ENCODE data around the gene PLCB4.

The PLCB4 gene

DNA sequence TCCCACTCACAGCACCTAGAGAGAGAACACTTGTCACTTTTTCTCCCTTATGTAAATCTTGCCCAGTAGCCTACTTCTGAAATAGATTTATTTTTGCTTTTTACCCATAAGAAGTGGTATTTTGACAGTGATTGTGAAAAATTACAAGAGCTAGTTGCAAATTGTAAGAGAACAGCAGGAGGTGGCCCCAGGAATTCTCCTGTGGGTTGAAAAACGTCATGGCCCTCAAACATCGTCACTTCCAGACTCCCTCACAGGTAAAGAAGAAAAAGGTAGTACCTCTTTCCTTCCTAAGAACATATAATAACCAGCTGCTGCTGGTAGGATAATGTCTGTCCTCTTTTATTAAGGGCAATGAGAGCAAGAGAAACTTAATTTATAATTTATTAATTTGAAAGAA, 376.0 kb downstream of the PLCB4 start:
- no peak for DNase-seq (ENCODE audit: low read depth in 2 of 2)

DNA sequence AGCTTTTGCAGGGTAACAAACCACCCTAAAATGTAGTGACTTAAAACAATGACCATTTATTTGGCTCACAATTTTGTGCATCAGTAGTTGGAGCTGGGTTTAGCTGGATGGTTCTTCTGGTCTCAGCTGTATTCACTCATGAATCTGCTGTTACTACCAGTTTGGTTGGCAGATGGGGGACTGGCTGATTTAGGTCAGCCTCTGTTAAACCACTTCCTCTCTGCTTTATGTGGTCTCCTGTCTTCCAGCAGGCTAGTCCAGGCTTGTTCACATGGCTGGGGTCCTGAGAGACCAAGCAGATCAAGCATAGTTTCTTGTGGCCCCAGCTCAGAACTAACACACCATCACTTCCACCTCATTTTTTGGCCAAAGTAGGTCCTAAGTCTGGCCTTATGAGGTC, 378.3 kb downstream of the PLCB4 start:
- DNase-seq (ENCODE audit: low read depth in 2 of 2): no peak

DNA sequence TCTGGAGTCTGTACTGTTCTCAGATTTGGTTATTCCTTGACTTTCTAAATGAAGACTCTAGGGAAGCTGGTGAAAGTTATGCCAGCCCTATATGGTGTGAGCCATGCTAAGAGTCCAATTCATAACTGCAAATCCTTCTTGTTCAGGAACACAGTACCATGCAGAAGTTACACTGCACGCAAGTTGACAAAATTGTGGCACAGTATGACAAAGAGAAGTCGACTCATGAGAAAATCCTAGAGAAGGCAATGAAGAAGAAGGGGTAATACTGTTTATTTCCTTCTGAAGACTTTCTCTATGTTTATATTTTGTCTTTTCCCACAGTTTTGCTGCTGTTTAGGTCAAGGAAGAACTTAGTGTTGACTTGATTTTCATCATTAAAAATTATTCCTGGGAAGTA, 384.3 kb downstream of the PLCB4 start:
- DNase-seq (ENCODE audit: low read depth in 2 of 2): no peak

DNA sequence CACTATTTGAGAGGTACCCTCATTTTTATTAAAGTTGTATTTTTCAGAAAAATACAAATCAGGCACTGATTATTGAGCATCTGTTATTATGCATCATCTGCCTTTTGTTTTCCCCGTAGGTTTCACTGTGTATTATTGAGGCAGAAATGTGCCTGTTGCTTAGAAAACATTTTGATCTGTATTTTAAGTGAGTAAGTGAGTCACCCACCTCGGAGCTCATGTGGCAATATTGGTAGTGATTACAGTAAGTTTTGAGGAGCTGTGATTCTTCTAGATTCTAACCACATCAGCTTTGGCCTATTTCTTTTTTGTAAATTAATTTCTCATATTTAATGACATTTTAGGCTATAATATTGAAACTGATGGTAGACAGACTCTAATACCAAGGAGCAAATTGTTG, 385.9 kb downstream of the PLCB4 start:
- DNase-seq (ENCODE audit: low read depth in 2 of 2): no peak

DNA sequence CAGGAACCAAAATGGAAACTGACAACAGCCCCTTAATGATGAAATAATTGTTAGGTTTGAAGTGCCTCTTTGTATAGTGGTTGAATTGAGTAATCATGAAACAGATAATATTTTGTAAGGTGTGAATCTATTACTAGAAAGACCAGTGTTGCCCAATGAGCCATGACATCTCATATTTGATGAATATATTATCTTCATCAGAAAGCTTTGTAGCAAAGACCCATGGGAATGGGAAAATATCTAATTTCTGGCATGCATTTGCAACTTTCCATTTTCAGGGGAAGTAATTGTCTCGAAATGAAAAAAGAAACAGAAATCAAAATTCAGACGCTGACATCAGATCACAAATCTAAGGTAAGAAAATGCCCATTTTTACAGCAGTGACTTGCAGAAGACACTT, 388.2 kb downstream of the PLCB4 start:
- DNase-seq (ENCODE audit: low read depth in 2 of 2): no peak

DNA sequence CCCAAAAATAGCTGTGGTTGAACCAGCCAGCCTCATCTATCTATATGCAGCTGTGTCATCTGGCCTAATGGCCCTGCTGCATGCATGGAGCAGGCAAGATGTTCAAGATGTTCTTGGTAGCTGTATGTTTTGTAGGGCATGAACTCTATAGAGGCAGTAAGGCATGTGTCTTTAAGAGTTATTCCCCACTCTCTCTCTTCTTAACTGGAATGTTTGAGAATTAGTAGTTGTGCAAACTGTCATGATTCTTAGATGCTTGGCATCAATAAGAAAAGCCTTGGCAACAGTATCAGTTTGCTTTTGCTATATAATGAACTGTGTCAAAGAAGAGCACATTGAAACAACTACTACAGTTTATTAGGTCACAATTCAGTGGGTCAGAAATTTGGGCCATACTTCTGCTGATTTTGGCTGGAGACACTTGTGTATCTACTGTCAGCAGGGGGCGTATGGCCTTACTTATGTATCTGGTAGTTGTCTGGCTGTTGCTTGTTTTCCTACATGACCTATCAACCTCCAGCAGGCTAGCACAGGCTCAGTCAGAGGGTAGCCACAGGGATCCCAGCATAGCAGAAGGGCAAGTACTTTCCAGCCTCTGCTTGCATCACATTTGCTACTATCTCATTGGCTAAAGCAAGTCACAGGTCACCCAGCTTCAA, 389.4 kb downstream of the PLCB4 start:
- DNase-seq (ENCODE audit: low read depth in 2 of 2): no peak

DNA sequence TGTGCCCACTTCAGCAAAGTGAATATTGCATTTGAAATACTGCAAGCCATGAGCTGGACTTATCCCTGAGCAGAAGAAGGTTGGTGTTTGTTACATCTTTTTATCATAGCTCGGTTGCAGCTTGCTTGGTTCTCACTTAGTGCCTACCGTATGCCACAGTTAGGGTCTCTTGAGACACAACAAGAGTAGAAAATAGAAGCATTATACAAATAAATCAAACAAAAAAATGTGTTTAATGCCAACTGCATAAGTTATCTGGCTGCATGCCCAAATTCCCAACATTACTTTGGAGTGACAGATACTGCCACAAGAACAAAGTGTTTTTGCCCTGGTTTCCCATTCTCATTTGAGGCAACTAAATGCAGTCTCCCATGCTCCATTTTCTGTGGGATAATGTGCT, 391.6 kb downstream of the PLCB4 start:
- no peak for DNase-seq (ENCODE audit: low read depth in 2 of 2)

DNA sequence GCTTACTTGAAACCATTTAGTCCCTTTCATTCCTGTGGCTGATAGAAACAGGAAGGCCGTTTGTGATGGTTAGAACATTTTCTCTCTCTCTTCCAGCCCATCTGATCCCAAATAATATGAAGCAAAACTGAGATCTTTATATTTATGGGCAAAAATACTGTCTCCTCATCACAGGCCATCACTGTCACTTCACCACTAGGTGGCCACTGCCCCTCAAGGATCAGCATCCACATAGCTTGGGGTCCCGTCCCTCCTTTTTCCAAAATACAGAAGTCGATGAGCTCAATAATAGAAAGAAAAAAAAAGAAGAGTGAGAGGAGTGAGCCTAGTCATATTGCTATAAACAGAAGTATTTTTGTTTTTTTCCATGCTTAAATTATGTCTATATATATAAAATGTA, 399.1 kb downstream of the PLCB4 start:
- no peak for DNase-seq (ENCODE audit: low read depth in 2 of 2)

DNA sequence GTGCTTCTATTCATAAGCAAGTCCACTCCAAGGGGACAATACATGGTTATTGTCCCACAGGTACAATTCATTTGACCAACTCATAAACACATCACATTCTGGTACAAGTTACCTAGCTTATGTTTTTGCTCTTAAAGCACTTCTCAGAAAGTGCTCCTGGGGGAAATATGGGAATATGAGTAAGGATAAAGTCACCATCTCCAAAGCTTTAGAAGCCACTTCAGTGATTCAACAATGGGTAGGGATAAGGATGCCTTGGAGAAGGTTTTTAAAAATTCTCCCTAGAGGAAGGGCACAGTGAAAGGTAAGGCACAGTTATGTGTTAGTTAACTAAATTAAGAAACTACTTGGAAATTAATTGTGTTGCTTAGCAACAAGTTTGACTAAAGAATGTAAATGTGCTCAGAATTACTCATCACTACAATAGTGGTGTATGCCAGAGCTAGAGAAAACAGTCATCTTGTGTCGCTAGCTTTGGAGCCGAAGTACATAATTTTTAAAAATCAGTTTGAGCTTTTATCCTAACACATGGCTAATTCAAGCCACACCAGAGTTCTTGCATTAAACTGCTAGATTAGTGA, 406.0 kb downstream of the PLCB4 start:
- no peak for DNase-seq (ENCODE audit: low read depth in 2 of 2)

DNA sequence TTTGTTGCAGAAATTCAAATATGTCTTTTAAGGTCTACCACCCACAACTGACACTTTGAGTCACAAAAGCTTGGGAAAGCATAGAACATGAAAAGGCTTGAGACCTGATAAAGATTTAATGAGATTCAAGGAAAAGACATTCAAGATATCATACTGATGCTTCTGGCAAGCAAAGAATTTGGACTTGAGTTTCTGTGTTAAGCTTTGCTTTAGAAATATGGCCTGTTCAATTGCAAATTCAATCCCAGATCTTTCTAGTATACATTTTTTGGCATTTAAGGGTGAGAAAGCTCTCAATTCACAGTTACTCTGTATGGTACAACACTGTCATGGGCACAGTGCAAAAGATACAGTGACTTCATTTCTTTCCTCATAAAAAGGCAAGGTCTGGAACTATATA, 406.6 kb downstream of the PLCB4 start:
- DNase-seq (ENCODE audit: low read depth in 2 of 2): no peak

DNA sequence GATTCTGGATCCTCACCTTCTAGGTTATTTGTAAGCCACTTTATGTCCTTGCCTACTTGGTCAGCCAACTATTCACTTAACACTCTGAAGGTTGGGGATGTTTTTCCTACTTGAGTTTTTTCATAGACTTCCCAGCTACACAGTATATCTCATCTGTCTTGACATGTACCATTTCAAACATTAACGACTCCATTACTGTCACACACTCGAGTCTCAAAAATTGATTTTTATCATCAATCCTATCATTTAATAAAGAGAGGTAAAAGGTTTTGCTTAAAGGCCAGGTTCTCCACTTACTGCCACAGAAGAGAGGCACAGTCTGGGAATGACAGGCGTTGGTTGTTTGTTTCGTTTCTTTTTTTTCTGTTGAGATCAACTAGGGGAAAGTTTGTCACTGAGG, 407.3 kb downstream of the PLCB4 start:
- DNase-seq (ENCODE audit: low read depth in 2 of 2): no peak

DNA sequence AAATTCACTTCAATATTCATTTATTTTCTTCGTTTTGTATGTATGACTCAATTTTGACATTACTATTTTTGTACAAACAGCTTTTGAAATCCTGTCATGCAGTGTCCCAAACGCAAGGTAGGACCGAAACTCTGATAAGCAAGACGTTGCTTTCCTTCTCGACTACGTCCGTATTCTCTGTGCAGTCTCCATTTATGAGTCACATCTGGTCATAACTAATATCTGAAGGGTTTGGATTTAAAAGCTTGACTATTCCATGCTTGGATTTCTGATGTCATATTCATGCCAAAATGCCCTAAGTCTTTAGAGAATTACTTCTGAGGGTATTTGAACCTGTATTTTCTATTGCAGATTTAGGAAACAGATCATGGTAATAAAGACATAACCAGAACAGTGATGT, 407.8 kb downstream of the PLCB4 start:
- no peak for DNase-seq (ENCODE audit: low read depth in 2 of 2)

DNA sequence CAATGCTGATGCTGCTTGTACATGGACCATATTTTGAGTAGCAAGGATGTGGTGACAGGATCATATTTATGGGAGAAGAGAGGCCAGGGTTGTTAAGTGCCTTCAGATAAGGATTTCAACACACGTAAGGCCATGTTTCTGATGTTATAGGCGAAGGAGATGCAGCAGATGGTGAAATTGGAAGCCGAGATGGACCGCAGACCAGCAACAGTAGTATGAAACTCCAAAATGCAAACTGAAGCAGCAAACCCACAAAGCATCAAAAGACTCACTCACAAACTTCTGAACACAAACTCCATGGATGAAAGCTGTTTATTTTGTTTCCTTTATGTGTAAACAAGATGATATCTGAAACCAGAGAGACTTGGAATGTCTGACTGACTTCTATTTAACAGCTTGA, 409.9 kb downstream of the PLCB4 start:
- no peak for DNase-seq (ENCODE audit: low read depth in 2 of 2)

DNA sequence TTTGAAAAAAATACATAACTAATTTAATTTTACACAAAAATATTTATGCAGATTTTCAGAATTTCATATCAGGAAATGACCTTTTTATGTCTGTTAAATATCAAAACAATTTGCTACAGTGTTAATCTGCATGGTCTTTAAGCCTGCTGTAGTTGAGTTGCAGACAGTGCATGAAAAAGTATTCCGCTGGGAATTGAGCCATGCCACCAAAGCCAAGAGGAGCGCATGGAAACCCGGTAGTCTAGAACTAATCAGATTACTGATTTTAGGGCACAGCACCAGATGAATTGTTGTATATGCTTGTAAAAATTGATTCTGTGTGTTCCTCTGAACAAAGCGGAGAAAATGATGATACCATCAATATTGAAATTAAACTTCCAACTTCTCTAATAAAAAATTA, 411.2 kb downstream of the PLCB4 start:
- DNase-seq (ENCODE audit: low read depth in 2 of 2): no peak

DNA sequence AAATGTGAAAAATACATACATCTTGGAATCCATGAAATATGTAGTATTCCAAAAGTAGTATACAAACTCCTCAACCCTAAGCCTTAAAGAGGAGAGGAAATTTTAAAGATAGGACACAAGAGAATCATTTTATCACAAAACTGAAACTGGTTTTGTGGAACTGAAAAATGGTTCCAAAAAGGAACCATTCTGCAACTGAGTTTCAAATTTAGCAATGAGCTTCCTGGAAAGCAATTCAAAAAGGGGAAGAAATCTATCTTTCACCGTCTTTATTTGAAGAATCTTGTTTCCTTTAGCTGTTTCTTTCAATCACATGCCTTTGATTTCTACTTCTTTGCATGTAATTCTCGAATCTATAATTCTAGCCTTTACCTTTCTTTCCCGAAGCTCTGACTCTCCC, 413.3 kb downstream of the PLCB4 start:
- no peak for DNase-seq (ENCODE audit: low read depth in 2 of 2)

DNA sequence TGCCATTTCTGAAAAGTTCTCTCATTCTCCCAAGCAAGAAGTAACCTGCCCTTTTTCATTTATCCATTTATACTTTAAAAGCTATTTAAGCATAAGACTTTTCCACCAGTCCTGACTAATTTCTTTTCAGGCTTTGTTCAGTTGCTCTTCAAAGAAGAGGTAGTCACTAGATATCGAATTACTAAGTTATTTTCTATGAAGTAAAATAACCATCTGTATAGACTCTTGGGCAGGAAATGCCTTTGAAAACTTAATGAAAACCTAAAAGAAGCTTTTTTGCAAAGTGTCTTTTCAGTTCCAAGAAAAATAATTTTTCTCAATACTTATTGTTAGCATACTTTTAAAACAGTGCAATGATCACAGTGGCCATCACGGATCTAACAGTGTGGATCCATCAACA, 414.2 kb downstream of the PLCB4 start:
- no peak for DNase-seq (ENCODE audit: low read depth in 2 of 2)

DNA sequence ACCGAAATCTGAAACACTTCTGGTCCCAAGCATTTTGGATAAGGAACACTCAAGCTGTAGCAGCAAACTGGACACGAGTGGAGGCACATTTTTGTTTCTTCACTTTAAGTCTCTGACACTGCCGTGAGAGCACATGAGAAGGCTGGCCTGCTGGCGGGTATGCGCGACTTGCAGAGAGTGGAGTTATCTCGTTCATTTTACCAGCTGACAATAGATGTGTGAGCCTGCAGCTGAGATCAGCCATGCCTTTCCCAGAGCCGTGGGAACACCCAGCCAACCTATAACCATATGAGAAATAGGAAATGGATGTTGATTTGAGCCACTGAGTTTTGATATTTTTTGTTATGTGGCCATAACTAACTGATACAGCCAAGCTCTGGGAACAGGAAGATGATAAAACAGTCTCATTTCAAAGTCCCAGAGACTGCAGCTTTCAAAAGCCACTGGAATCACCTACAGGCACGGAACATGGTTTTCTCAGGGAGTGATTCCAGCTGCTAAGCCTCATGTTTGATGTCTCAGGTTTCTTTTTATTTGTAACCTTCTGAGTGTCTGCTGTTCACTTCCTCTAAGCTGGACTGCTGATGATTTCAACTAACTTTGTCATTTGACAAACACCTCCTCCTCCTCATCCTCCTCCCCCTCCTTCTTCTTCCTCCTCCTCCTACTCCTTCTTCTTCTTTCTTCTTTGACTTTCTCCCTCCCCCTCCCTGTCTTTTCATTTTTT, 416.9 kb downstream of the PLCB4 start:
- DNase-seq (ENCODE audit: low read depth in 2 of 2): no peak

DNA sequence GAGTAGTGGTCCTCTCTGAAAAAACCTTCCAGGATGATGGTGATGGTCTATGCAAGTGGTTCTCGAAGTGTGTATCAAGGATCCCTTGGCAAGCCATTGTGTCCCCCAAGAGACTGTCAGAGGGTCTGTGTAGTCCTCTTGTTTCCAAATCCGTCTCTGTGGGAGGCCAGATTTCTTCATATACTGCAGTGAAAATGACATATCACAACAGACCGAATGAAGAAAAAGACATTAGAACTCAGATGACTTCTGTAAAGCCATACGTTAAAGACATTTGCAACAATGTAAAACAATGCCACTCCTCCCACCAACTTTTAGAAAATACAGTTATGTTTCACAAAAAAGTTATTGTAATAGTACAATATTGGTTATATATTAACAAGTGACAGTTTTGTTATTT, 418.3 kb downstream of the PLCB4 start:
- DNase-seq (ENCODE audit: low read depth in 2 of 2): no peak

DNA sequence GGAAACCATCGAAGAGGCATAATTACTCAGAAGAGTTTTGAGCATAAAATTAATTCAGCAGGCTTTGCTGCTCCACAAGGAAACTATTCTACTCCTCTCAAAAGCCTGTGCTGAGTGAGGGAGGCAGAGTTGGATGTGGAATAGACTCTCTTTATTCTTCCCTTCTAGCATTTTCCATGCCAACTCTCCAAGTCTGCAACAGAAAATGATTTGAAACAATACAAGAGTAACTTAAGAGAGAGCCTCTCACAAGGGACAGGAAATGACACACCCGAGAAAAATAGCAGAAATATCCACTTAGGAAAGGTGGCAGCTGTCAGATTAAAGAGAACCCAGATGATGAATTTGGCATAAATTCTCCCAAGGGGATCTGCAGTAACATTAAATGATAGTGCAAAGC, 419.2 kb downstream of the PLCB4 start:
- no peak for DNase-seq (ENCODE audit: low read depth in 2 of 2)

DNA sequence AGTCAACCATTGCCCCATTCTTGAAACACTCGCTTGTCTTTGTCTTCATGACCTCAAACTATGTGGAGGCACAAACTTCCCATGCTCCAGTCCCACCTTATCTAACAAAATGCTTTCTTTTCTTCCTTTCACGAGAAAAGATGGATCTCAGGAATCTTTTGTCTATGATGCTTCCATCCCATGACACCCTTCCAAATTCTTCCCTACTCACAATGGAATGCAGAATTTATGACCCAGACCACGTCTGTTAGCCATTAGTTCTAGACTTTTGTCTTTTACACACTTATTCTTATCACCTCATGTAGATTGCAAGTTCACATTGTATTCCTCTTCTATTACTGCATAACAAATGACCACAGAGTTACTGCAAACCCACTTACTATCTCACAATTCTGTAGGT, 421.3 kb downstream of the PLCB4 start:
- DNase-seq (ENCODE audit: low read depth in 2 of 2): no peak

DNA sequence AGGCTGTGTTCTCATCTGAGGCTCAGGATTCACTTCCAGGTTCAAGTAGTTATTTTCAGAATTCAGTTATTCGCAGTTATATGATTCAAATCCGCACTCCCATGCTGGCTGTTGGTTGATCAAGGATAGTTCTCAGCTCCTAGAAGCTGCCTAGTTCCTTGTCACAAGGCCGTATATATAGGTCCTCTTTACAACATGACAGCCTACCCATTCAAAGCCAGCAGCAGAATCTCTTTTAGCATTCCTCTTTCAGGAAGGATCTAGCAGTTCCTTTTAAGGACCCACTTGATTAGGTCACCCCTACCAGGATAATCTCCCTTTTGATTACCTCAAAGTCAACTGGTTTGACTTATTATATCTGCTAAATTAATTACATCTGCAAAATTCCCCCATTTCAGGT, 421.7 kb downstream of the PLCB4 start:
- no peak for DNase-seq (ENCODE audit: low read depth in 2 of 2)

DNA sequence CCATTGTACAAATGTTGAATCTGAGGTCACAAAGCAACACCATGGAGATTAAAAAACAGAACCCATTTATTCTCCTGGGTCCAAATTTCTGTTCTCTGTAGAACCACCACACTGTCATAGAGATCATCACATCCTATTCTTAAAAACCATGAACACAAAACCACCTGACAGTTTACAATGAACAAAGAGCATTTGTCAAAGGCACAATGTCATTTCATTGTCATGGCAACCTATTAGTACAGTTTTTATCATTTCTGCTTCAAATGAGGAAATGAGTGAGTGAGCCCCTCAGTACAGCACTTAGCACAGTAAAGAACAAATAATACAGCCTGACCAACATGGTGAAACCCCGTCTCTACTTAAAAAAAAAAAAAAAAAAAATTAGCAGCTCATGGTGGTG, 422.4 kb downstream of the PLCB4 start:
- no peak for DNase-seq (ENCODE audit: low read depth in 2 of 2)

DNA sequence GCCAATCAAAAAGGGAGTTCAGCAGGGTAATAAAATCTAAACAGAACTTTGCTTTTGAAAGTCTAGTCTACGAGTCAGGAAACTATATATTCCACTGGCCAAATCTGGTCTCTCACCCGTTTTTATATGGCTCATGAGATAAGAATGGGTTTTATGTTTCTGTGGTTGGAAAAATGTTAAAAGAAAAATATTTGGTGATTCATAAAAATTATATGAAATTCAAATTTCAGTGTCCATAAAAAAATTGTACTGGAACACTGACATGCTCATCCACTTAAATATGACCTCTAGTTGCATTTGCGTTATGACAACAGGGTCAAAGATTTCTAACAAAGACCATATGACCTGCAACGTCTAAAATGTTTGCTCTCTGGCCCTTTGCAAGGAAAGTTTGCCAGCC, 423.2 kb downstream of the PLCB4 start:
- DNase-seq (ENCODE audit: low read depth in 2 of 2): no peak

DNA sequence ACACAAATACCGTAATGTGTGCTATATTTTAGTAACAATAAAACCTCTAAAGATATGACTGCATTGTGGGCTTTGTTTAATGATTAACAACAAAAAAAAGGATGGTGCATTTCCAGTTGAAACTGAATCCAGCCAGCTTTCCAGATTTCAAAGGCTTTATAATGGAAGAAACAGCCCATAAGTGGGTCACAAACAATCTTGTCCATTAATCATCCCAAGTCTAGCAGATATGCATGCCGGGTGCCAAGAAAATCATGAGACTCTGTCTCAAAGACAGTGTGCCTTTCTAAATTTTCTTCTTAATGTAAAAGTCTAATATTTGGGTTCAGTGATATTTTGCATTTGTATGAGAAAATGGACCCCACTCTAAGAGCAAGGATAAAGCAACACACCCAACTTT, 424.9 kb downstream of the PLCB4 start:
- no peak for DNase-seq (ENCODE audit: low read depth in 2 of 2)
